Measurements from ENCODE around the gene C3orf22.
"Not testable (repeated sequence)": the region's sequence is repeated elsewhere in the genome, so short reads cannot be mapped to it uniquely, and the experiment has no call there.

The C3orf22 gene

DNA sequence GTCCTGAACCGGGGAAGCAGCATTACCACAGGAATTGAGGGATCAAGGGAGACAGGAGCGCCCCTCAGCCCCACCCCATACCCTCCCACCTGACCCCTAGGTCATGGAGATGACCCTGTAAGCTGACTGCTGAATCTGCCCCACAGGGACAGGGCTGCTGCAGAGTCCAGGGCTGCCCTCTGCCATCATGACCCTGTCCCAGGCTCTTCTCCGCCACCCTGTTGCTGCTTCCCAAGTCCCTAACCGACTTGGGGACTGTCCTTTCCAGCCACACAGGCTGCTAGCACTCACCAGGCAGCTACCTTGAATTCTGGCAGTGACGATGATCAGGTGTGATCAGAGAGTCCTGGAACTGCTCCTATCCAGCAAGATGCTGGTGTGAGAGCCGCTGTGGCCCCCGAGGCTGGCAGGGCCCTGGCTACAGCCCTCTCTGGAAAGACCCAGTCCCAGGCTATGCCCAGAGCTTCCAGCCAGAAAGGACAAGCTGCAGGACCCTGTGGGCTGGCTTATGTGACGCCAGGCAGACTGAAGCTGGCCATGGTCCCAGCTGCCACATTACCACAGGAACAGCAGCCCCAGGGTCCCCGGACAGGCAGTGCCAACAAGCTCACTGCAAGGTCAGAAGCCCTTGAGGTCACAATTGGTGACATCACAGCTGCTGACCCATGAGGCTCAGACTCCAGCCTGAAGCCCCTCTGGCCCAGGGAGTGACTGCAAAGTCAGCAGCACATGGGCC is at the start of gene C3orf22:
TSS of gene C3orf22 (minus strand) at position 597 of the 736 bp plus-strand sequence. CDS start 5,542 bp downstream, outside the sequence.
- DNase-seq = peak in 1 of 2 donors; percentile 10

GRCh38 chr3:126607214-126607908 is 48.6 kb upstream of the C3orf22 start:
- DNase-seq = peak; percentile 16 to 25

GRCh38 chr3:126606001-126606400 is 47.3 kb upstream of the C3orf22 start:
- no peak for DNase-seq

DNA sequence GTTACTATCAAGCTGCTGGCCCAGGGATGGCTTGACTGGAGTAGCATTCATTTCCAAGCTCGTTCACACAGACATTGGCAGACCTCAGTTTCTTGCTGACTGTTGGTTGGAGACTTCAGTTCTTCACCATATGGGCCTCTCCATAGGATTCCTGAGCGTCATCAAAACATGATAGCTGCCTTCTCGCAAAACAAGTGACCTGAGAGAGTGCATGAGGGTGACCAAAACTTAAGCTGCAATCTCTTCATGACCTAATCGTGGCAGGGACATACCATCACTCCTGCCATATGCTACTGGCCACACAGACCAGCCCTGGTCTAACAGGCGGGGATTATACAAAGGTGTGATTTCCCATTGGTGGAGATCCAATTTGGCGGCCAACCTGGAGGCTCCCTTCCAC is 46.0 kb upstream of the C3orf22 start:
- DNase-seq = no peak

- DNase-seq = no peak
Measured at GRCh38 chr3:126599101-126599500, 40.4 kb upstream of the C3orf22 start.

DNA sequence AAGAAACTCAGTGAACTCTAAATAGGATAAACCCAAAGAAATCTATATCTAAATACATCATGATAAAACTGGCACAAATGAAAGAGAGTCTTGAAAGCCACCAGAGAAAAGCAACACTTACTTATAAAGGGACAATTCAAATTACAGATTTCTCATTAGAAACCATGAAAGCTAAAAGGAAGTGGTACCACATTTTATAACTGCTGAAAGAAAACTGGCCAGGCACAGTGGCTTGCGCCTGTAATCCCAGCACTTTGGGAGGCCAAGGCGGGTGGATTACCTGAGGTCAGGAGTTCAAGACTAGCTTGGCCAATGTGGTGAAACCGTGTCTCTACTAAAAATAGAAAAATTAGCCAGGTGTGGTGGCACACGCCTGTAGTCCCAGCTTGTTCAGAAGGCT is 36.7 kb upstream of the C3orf22 start:
- DNase-seq = not testable (repeated sequence)

GRCh38 chr3:126591515-126591914 is 32.8 kb upstream of the C3orf22 start:
- DNase-seq = not testable (repeated sequence)

DNA sequence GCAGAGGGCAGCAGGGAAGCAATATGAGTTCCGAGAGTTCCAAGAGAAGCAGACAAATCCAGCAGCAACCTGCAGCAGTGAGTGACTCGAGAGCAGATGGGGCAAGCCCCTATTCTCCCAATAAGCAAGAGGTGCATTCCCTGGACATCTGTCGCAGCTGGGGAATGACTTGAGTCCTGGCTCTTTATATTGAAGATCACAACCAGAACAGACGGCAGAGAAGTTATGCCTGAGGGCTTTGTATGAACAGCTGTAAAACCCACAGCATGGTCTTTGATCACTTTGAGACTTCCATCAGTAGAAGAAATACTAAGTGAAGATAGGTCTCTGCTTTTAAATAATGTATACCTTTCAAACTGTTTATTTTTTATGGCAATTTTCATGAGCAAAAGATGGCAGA is 23.6 kb upstream of the C3orf22 start:
- no peak for DNase-seq

DNA sequence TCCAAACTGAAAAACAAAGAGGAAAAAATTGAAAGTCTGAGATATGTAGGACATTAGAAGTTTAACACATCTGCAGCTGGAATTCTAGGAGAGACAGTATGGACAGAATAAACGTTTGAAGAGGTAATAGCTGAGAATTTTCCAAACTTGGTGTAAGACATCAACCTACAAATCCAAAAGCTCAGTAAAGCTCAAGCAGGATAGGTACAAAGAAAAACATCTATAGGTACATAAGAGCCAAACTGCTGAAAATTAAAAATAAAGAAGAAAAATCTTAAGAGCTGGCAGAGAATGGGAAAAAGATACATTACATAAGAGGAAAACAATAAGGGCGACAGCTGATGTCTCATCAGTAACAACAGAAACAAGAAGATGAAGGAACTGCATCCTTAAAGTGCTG is 22.8 kb upstream of the C3orf22 start:
- no peak for DNase-seq

- no peak for DNase-seq
Measured at GRCh38 chr3:126580746-126581145, 22.0 kb upstream of the C3orf22 start.

DNA sequence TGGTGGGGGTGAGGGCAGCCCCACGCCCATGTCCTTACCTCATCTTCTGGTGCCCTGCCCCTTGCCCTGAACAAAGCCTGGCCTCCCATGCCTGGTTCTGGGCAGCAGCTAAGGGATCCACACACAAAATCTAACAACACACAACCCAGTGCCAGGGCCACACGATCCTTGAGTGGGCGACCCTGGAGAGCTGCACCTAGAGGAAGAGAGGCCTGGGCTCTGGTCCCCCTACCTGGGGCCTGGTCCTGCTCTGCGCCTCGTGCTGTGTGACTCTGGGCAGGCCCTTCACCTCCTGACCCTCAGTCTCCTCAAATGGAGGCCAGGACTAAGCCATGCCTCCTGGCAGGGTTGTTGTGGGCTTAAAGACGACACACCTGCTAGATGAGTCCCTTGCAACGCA is 20.0 kb upstream of the C3orf22 start:
- DNase-seq = no peak

- no peak for DNase-seq
Measured at GRCh38 chr3:126577261-126577660, 18.5 kb upstream of the C3orf22 start.

- DNase-seq = no peak
Measured at GRCh38 chr3:126573492-126574117, 14.9 kb upstream of the C3orf22 start.

- no peak for DNase-seq
Measured at GRCh38 chr3:126571078-126571477, 12.3 kb upstream of the C3orf22 start.

DNA sequence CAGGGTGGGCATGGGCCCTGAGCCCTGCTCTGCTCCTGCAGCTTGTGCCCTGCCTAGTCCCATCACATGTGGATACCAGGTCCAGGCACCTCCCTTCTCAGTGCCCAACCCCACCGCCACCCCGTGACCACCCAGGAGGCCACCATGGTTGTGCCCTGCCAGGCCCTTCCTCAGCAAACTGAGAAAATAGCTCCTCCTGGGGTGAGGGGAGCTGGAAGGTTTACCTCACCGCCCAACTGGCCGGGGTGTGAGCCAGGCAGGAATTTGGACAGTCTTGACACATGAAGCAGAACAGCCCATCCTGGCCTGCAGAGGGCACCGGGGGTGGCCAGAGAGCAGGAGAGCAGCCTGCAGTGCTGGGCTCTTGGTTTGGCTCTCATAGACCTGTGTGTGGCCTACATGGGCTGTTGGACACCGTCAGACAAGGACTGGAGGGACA is 11.4 kb upstream of the C3orf22 start:
- DNase-seq = no peak

GRCh38 chr3:126569390-126569975 is 10.8 kb upstream of the C3orf22 start:
- DNase-seq = no peak

GRCh38 chr3:126568776-126569342 is 10.1 kb upstream of the C3orf22 start:
- DNase-seq = no peak

DNA sequence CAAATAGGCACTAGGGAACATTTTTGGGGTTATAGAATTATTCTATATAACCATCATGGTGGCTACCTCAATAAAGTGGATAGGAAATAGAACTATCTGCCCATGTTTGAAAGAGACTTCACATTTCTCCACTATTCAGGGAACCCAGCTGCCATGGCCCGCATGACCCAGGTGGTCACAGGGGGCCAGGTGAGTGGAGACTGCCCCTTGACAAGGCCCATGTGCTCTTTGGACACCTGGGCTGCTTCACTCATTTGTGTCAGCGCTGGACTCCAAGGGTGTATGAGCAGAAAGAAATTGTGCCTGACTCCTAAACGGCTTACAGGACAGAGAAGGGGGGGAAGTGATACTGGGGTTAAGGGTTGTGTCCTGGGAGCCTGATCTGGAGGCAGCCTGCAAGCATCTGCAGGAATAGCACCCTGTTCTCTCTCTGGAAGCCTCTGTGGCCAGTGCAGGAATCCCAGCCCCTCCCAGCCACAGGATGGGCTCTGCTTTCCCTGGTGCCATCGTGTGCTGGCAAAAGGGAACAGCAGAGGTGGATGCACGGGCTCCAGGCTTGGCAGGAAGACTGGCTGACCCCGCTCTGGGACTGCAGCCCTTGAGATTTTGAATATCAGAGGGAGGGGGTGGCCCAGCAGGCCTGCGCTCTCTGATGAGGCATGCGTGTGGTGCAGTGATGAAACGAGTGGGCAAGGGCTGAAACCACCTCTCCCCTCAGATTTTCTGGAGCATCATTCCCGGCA is 9.1 kb upstream of the C3orf22 start:
- DNase-seq = no peak

- no peak for DNase-seq
Measured at GRCh38 chr3:126562737-126563276, 4.1 kb upstream of the C3orf22 start.

DNA sequence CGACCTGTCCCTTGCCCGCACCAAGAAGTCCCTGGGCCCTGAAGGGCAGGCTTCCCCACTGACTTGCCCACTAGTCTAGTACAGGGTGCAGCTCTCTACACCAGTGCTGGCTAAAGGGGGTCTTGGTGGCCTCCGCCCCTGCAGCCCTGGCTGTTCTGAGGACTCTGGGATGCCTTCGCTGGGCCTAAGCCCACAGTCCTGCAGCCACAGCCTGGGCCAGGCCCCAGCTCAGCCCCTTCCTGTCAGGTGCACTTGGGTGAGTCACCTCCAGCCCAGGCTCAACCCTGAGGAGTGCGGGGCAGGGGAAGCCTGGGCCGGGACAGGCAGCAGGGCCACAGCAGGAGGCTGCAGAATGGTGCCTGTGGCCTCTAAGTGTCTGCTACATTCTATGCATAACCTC is 971 bp downstream of the C3orf22 start:
- no peak for DNase-seq

DNA sequence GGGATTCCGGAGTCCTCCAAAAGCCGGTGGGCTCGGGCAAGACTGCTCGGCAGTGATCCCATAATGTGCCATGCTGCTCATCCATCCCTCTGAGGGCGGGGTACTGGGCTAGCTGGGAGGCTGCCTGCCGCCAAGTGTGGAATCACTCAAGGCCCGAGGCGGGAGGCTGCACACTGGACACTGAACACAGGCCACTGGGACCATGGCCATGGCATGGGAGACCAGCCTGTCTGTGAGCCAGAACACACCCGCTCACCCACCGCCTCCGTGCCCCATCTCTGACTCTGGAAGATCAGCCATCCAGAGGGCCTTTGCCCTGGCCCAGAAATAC is 1.4 kb downstream of the C3orf22 start:
- no peak for DNase-seq

Measured in CD4-positive, alpha-beta T cell treated with Interleukin-4 for 1 hour (primary cell).